Endothelial cell of umbilical vein (primary cell): Measurements from ENCODE around the gene NDUFAB1. TPM values are rescaled to one million over a fixed set of nuclear protein-coding genes. Genes with fewer than 3 reads are reported as not detected.

Experiments
- BruUV-seq: library from RNA; stranded (reverse); fragments of 400-500 nt; replicated peaks from 2 replicates; lab custom pipeline; 2021; lab: Mats Ljungman, UMichigan
- CTCF ChIA-PET: fragments of 300-600, 350-600 bp; sonication (Branson Sonifier 250); formaldehyde crosslinking; loops from one replicate; lab custom pipeline; 2021; ENCODE audit warnings: antibody characterized with exemption, inconsistent platforms; lab: Charles Lee
- POLR2A ChIA-PET: fragments of 300-600, 350-600 bp; sonication (Branson Sonifier 250); formaldehyde crosslinking; loops from one replicate; lab custom pipeline; 2021; ENCODE audit warnings: antibody characterized with exemption, inconsistent platforms; lab: Charles Lee
- DNase-seq: peaks from one replicate; pipeline ENCODE4 v3.0.0-alpha.2; 2011; ENCODE audit warnings: low read depth, low spot score
- FAIRE-seq: peaks from 2 replicates; lab custom pipeline; 2011; peaks lifted over from hg19 to GRCh38; lab: Jason Lieb, UNC
- H2AFZ ChIP-seq: 2 replicates; pipeline ENCODE4 v1.6.0; 2012; ENCODE audit warnings: low read depth, low read length, control low read depth, inconsistent platforms
- H3K27ac ChIP-seq: 2 replicates; pipeline ENCODE4 v1.5.1; 2011; ENCODE audit warnings: low read depth, mild to moderate bottlenecking, control low read depth, low read length, moderate library complexity; ENCODE audit not compliant: insufficient read depth
- H3K27me3 ChIP-seq, 2 experiments: 2 replicates each; pipeline versions ENCODE4 v1.6.0 to v1.6.1; 2011; ENCODE audit warnings: low read length in 2 of 2, mixed read lengths in 1 of 2; ENCODE audit not compliant: control insufficient read depth in 2 of 2, insufficient read depth in 2 of 2
- H3K36me3 ChIP-seq, 2 experiments: 2 replicates in 1 of 2; 3 replicates in 1 of 2; pipeline ENCODE4 v1.5.1; 2011; ENCODE audit warnings: low read length in 2 of 2, mild to moderate bottlenecking in 1 of 2, moderate library complexity in 1 of 2; ENCODE audit not compliant: control insufficient read depth in 2 of 2, insufficient read depth in 2 of 2; ENCODE audit errors: extremely low read depth in 1 of 2
- H3K4me1 ChIP-seq: 3 replicates; pipeline ENCODE4 v1.5.1; 2011; ENCODE audit warnings: mild to moderate bottlenecking, low read length; ENCODE audit not compliant: control insufficient read depth, insufficient read depth; ENCODE audit errors: extremely low read depth
- H3K4me2 ChIP-seq: 2 replicates; pipeline ENCODE4 v1.6.1; 2011; ENCODE audit warnings: low read length, control low read depth, mixed read lengths; ENCODE audit not compliant: insufficient read depth
- H3K4me3 ChIP-seq, 3 experiments: fragments of 200-600 bp in 1 of 3; sonication (generic), shearing (Covaris generic) in 1 of 3; replicated peaks in 1 of 3; 2 replicates each; pipeline ENCODE4 v1.5.1; 2011 to 2016; ENCODE audit warnings: control low read depth in 3 of 3, low read length in 3 of 3, mild to moderate bottlenecking in 2 of 3, inconsistent platforms in 1 of 3, low read depth in 1 of 3, moderate library complexity in 1 of 3; ENCODE audit not compliant: insufficient read depth in 1 of 3
- H3K79me2 ChIP-seq: 2 replicates; pipeline ENCODE4 v1.6.0; 2012; ENCODE audit warnings: low read length, inconsistent platforms; ENCODE audit not compliant: control insufficient read depth, insufficient read depth
- H3K9ac ChIP-seq: replicated peaks from 2 replicates; pipeline ENCODE3; 2011; ENCODE audit warnings: low read length, control low read depth; ENCODE audit not compliant: insufficient read depth; ENCODE audit errors: extremely low read depth
- H3K9me1 ChIP-seq: replicated peaks from 3 replicates; pipeline ENCODE4 v1.6.0; 2011; ENCODE audit warnings: mild to moderate bottlenecking, low read length; ENCODE audit not compliant: control insufficient read depth, insufficient read depth; ENCODE audit errors: extremely low read depth
- H3K9me3 ChIP-seq: replicated peaks from 2 replicates; pipeline ENCODE4 v1.5.1; 2012; ENCODE audit warnings: low read length, inconsistent platforms; ENCODE audit not compliant: control insufficient read depth, insufficient read depth
- H4K20me1 ChIP-seq: replicated peaks from 2 replicates; pipeline ENCODE3; 2011; ENCODE audit warnings: mild to moderate bottlenecking, low read length; ENCODE audit not compliant: control insufficient read depth, insufficient read depth; ENCODE audit errors: extremely low read depth
- CTCF ChIP-seq, 2 donors: IDR thresholded peaks; 1 replicate in 1 of 2; 2 replicates in 1 of 2; pipeline ENCODE4 v1.5.1; 2011; ENCODE audit warnings: low read length in 2 of 2, mild to moderate bottlenecking in 2 of 2, moderate library complexity in 2 of 2, control low read depth in 1 of 2, inconsistent platforms in 1 of 2, low read depth in 1 of 2; ENCODE audit not compliant: insufficient read depth in 1 of 2; ENCODE audit errors: extremely low read depth in 1 of 2
- EZH2 ChIP-seq: IDR thresholded peaks from 2 replicates; pipeline ENCODE4 v1.6.1; 2012; ENCODE audit warnings: borderline replicate concordance, low read depth, mild to moderate bottlenecking, moderate library complexity, low read length, inconsistent platforms; ENCODE audit not compliant: severe bottlenecking
- FOS ChIP-seq: IDR thresholded peaks from 2 replicates; pipeline ENCODE4 v1.6.1; 2011; ENCODE audit warnings: mild to moderate bottlenecking, low read length, moderate library complexity, borderline replicate concordance; ENCODE audit not compliant: insufficient read depth
- GATA2 ChIP-seq: IDR thresholded peaks from 2 replicates; pipeline ENCODE4 v1.7.0; 2011; ENCODE audit warnings: low read depth, mild to moderate bottlenecking, moderate library complexity, mixed read lengths, low read length; ENCODE audit not compliant: insufficient read length, insufficient read depth
- JUN ChIP-seq: IDR thresholded peaks from 2 replicates; pipeline ENCODE4 v1.6.1; 2011; ENCODE audit warnings: borderline replicate concordance, low read depth; ENCODE audit not compliant: insufficient read length, insufficient read depth
- MAX ChIP-seq: IDR thresholded peaks from 2 replicates; pipeline ENCODE4 v1.6.1; 2011; ENCODE audit not compliant: insufficient read depth, insufficient read length
- MYC ChIP-seq: IDR thresholded peaks from one replicate; pipeline ENCODE4 v1.6.1; 2011; ENCODE audit warnings: mild to moderate bottlenecking, low read depth, low read length
- POLR2A ChIP-seq: IDR thresholded peaks from 2 replicates; pipeline ENCODE4 v1.6.1; 2012; ENCODE audit warnings: low read depth, mild to moderate bottlenecking, control low read depth, low read length
- POLR2AphosphoS5 ChIP-seq: IDR thresholded peaks from 2 replicates; pipeline ENCODE4 v1.6.1; 2012; ENCODE audit warnings: low read depth, mild to moderate bottlenecking, control low read depth, low read length, moderate library complexity; ENCODE audit not compliant: insufficient read depth
- dilution Hi-C: fragments of 300-500 bp; cut with MboI; formaldehyde crosslinking; loops from one replicate; pipeline ENCODE4 v1.15.0; 2019; ENCODE audit warnings: low sequenced_read_pairs; ENCODE audit not compliant: extremely low pct_ligation_motif_present
- intact Hi-C: fragments of 100-400 bp; cut with micrococcal nuclease; formaldehyde crosslinking; loops from one replicate; pipeline ENCODE4 v1.10.0; 2022
- polyA plus RNA-seq, 4 experiments: library from polyadenylated mRNA; depleted of rRNA in 3 of 4; stranded (reverse) in 3 of 4; unstranded in 1 of 4; fragments of >200 nt; gene quantifications; 2 replicates each; pipeline versions ENCODE4 v1.2.1 to v1.2.3, GENCODE V29; 2011 to 2012; ENCODE audit warnings: missing spikeins in 1 of 4
- total RNA-seq: library from RNA; stranded (reverse); gene quantifications from 2 replicates; pipeline ENCODE4 v1.2.3, GENCODE V29; 2021

NDUFAB1 gene
- total and polyA plus RNA-seq, 2 donors (not counting 3 experiments of a cell fraction or from before 2014, with no cell fraction given): 112 to 228 TPM

GRCh38 chr16:23567602-23568001 lies 28.5 kb downstream of the NDUFAB1 start:
- Histone ChIP-seq H4K20me1 (no peaks in the 10 kb centered on the region), H3K27ac (no peak overlapping the region), H2AFZ (no peak overlapping the region), H3K27me3 (no peaks in the 10 kb centered on the region), H3K4me2 (no peak overlapping the region), H3K9me3 (no peaks in the 10 kb centered on the region), H3K9ac (no peak overlapping the region), H3K79me2 (no peaks in the 10 kb centered on the region), H3K36me3 (peaks cover 24 to 59% of the 10 kb centered on the region in 2 experiments), H3K4me3 (no peak overlapping the region), H3K9me1 (no peaks in the 10 kb centered on the region), H3K4me1 (no peaks in the 10 kb centered on the region)
- ChIA-PET POLR2A (no interaction called here), CTCF (no interaction called here)
- no TSS peak for BruUV-seq
- dilution Hi-C loops: no loop called here
- FAIRE-seq (no peak), DNase-seq (no peak)
- TF ChIP-seq EZH2 (no peak), MAX (no peak), GATA2 (no peak), CTCF (IDR thresholded peaks at IDR 0.05; ENCODE audit: extremely low read depth in 1 of 2, insufficient read depth in 1 of 2, low read depth in 1 of 2, low read length in 2 of 2) (no peak), FOS (no peak), POLR2A (no peak), JUN (no peak), MYC (no peak), POLR2AphosphoS5 (no peak)
- intact Hi-C loops: no loop called here
